HG02884 (cell line): Measurements from ENCODE around the gene CTCFL.
A peak's percentile ranks its signal among the peaks of the same experiment; 100 is the strongest.

Source experiments
- ATAC-seq: cut with Tn5 transposase; IDR thresholded peaks from one replicate; pipeline ENCODE4 v1.9.1; 2021; ENCODE audit warnings: mild to moderate bottlenecking, moderate library complexity; ENCODE audit not compliant: unreplicated experiment

The CTCFL gene

GRCh38 chr20:57469418-57470211, 55.3 kb downstream of the CTCFL start:
- ATAC-seq, result peak; percentile 54

- ATAC-seq, result no peak
These were observed 56.2 kb downstream of the CTCFL start for GRCh38 chr20:57468523-57469417.

GRCh38 chr20:57467742-57468141, 57.2 kb downstream of the CTCFL start:
- ATAC-seq, result no peak

GRCh38 chr20:57465943-57466342, 59.0 kb downstream of the CTCFL start:
- ATAC-seq, result no peak

GRCh38 chr20:57465486-57465885, 59.5 kb downstream of the CTCFL start:
- no peak for ATAC-seq

- no peak for ATAC-seq
These were observed 60.2 kb downstream of the CTCFL start for GRCh38 chr20:57464642-57465211.

- no peak for ATAC-seq
These were observed 62.2 kb downstream of the CTCFL start for GRCh38 chr20:57462781-57463180.

GRCh38 chr20:57461726-57462125, 63.2 kb downstream of the CTCFL start:
- ATAC-seq, result no peak

GRCh38 chr20:57460781-57461465, 64.0 kb downstream of the CTCFL start:
- ATAC-seq, result no peak

GRCh38 chr20:57459897-57460296, 65.0 kb downstream of the CTCFL start:
- ATAC-seq, result no peak

GRCh38 chr20:57459278-57459677, 65.7 kb downstream of the CTCFL start:
- ATAC-seq, result no peak

- ATAC-seq, result no peak
These were observed 66.4 kb downstream of the CTCFL start for GRCh38 chr20:57458400-57459160.

GRCh38 chr20:57457243-57458095, 67.5 kb downstream of the CTCFL start:
- no peak for ATAC-seq

GRCh38 chr20:57456116-57456515, 68.8 kb downstream of the CTCFL start:
- ATAC-seq, result no peak

GRCh38 chr20:57455386-57455785, 69.6 kb downstream of the CTCFL start:
- no peak for ATAC-seq

- no peak for ATAC-seq
These were observed 72.9 kb downstream of the CTCFL start for GRCh38 chr20:57451795-57452661.

- no peak for ATAC-seq
These were observed 73.5 kb downstream of the CTCFL start for GRCh38 chr20:57451431-57451794.

GRCh38 chr20:57450931-57451330, 74.0 kb downstream of the CTCFL start:
- ATAC-seq, result no peak
